HEK293 (cell line): Measurements from ENCODE around the gene ST7L.

Experiments
- CTCF ChIA-PET: fragments of 350-600 bp; formaldehyde crosslinking; extraction: SDS; loops from one replicate; lab custom pipeline; 2021; ENCODE audit warnings: antibody characterized with exemption; lab: Yijun Ruan, JAX
- POLR2A ChIA-PET: fragments of 300-600 bp; formaldehyde crosslinking; extraction: SDS; loops from one replicate; lab custom pipeline; 2020; ENCODE audit warnings: antibody characterized with exemption, inconsistent platforms; lab: Yijun Ruan, JAX
- H3K27ac ChIP-seq: fragments of 200-500 bp; sonication (Bioruptor generic); 2 replicates; pipeline ENCODE4 v1.5.1; 2014; ENCODE audit warnings: low read depth, low read length, control low read depth, inconsistent platforms; ENCODE audit errors: extremely low read depth
- H3K36me3 ChIP-seq, 2 experiments: fragments of 200-500 bp in 1 of 2; sonication (Bioruptor generic) in 1 of 2; 1 replicate in 1 of 2; 2 replicates in 1 of 2; pipeline ENCODE4 v1.5.1; 2014 to 2017; ENCODE audit warnings: inconsistent platforms in 2 of 2, low read length in 2 of 2; ENCODE audit not compliant: control insufficient read depth in 2 of 2, insufficient read depth in 1 of 2
- H3K4me1 ChIP-seq: fragments of 200-500 bp; sonication (Bioruptor generic); 2 replicates; pipeline ENCODE4 v1.5.1; 2014; ENCODE audit warnings: mild to moderate bottlenecking, low read length, inconsistent platforms; ENCODE audit not compliant: control insufficient read depth, insufficient read depth
- H3K4me3 ChIP-seq: 2 replicates; pipeline ENCODE4 v1.5.1; 2011; ENCODE audit warnings: low read depth, mild to moderate bottlenecking, control low read depth, low read length, moderate library complexity
- H3K9me3 ChIP-seq: fragments of 200-500 bp; sonication (Bioruptor generic); 2 replicates; pipeline ENCODE4 v1.5.1; 2014; ENCODE audit warnings: low read depth, low read length, inconsistent platforms; ENCODE audit not compliant: control insufficient read depth, insufficient read depth
- GFI1B ChIP-seq: fragments of 450-650 bp; formaldehyde crosslinking; IDR thresholded peaks from 2 replicates; pipeline ENCODE4 v1.5.1; 2016; ENCODE audit warnings: missing biosample characterization, missing genetic modification characterization
- KLF9 ChIP-seq: fragments of 450-650 bp; formaldehyde crosslinking; IDR thresholded peaks from 2 replicates; pipeline ENCODE4 v1.5.1; 2016; ENCODE audit warnings: missing biosample characterization, missing genetic modification characterization, low read depth
- ZBTB48 ChIP-seq: fragments of 450-650 bp; formaldehyde crosslinking; IDR thresholded peaks from 2 replicates; pipeline ENCODE4 v1.5.1; 2016; ENCODE audit warnings: missing biosample characterization, missing genetic modification characterization
- ZBTB7A ChIP-seq: fragments of 450-650 bp; formaldehyde crosslinking; IDR thresholded peaks from 2 replicates; pipeline ENCODE4 v1.5.1; 2016; ENCODE audit warnings: low read depth, missing biosample characterization, missing genetic modification characterization
- ZBTB8A ChIP-seq: fragments of 450-650 bp; formaldehyde crosslinking; IDR thresholded peaks from 2 replicates; pipeline ENCODE4 v1.5.1; 2016; ENCODE audit warnings: missing biosample characterization, missing genetic modification characterization
- ZFP3 ChIP-seq: fragments of 450-650 bp; formaldehyde crosslinking; IDR thresholded peaks from 2 replicates; pipeline ENCODE4 v1.5.1; 2016; ENCODE audit warnings: low read depth, missing biosample characterization, missing genetic modification characterization
- ZNF121 ChIP-seq: fragments of 450-650 bp; formaldehyde crosslinking; IDR thresholded peaks from 2 replicates; pipeline ENCODE4 v1.5.1; 2016; ENCODE audit warnings: missing biosample characterization, missing genetic modification characterization
- ZNF140 ChIP-seq: fragments of 450-650 bp; formaldehyde crosslinking; IDR thresholded peaks from 2 replicates; pipeline ENCODE4 v1.5.1; 2016; ENCODE audit warnings: missing biosample characterization, missing genetic modification characterization
- ZNF19 ChIP-seq: fragments of 450-650 bp; formaldehyde crosslinking; IDR thresholded peaks from 2 replicates; pipeline ENCODE4; 2016; ENCODE audit warnings: missing biosample characterization, missing genetic modification characterization, low read depth
- ZNF24 ChIP-seq: fragments of 450-650 bp; formaldehyde crosslinking; IDR thresholded peaks from 2 replicates; pipeline ENCODE4 v1.5.1; 2016; ENCODE audit warnings: missing biosample characterization, missing genetic modification characterization
- ZNF266 ChIP-seq: fragments of 450-650 bp; formaldehyde crosslinking; IDR thresholded peaks from 2 replicates; pipeline ENCODE4 v1.5.1; 2016; ENCODE audit warnings: missing biosample characterization, missing genetic modification characterization, low read depth
- ZNF311 ChIP-seq: fragments of 450-650 bp; formaldehyde crosslinking; IDR thresholded peaks from 2 replicates; pipeline ENCODE4 v1.5.1; 2017; ENCODE audit warnings: missing biosample characterization, missing genetic modification characterization, borderline replicate concordance
- ZNF394 ChIP-seq: fragments of 450-650 bp; formaldehyde crosslinking; IDR thresholded peaks from 2 replicates; pipeline ENCODE4 v1.5.1; 2016; ENCODE audit warnings: missing biosample characterization, missing genetic modification characterization, mild to moderate bottlenecking, moderate library complexity, borderline replicate concordance
- ZNF423 ChIP-seq: fragments of 450-650 bp; formaldehyde crosslinking; IDR thresholded peaks from 2 replicates; pipeline ENCODE4 v1.5.1; 2016; ENCODE audit warnings: missing biosample characterization, missing genetic modification characterization
- ZNF571 ChIP-seq: fragments of 450-650 bp; formaldehyde crosslinking; IDR thresholded peaks from 2 replicates; pipeline ENCODE4 v1.5.0; 2017; ENCODE audit warnings: missing biosample characterization, missing genetic modification characterization
- ZNF600 ChIP-seq: fragments of 450-650 bp; formaldehyde crosslinking; IDR thresholded peaks from 2 replicates; pipeline ENCODE4 v1.5.1; 2016; ENCODE audit warnings: missing biosample characterization, missing genetic modification characterization
- ZNF626 ChIP-seq: fragments of 450-650 bp; sonication (Bioruptor Pico); formaldehyde crosslinking; IDR thresholded peaks from 2 replicates; pipeline ENCODE4 v1.5.1; 2018; ENCODE audit warnings: missing biosample characterization, missing genetic modification characterization, inconsistent platforms
- ZNF654 ChIP-seq: fragments of 450-650 bp; formaldehyde crosslinking; IDR thresholded peaks from 2 replicates; pipeline ENCODE4 v1.5.1; 2016; ENCODE audit warnings: low read depth, missing biosample characterization, missing genetic modification characterization
- ZNF658 ChIP-seq: fragments of 450-650 bp; formaldehyde crosslinking; IDR thresholded peaks from 2 replicates; pipeline ENCODE4; 2016; ENCODE audit warnings: missing biosample characterization, missing genetic modification characterization
- ZSCAN16 ChIP-seq: fragments of 450-650 bp; formaldehyde crosslinking; IDR thresholded peaks from 2 replicates; pipeline ENCODE4 v1.5.1; 2016; ENCODE audit warnings: missing biosample characterization, missing genetic modification characterization
- TF ChIP-seq, protein P1 (sequence below): fragments of 450-650 bp; formaldehyde crosslinking; IDR thresholded peaks from 2 replicates; pipeline ENCODE4 v1.5.1; 2016; ENCODE audit warnings: missing biosample characterization, missing genetic modification characterization
- TF ChIP-seq, protein P2 (sequence below): fragments of 450-650 bp; formaldehyde crosslinking; IDR thresholded peaks from 2 replicates; pipeline ENCODE4 v1.5.1; 2017; ENCODE audit warnings: missing biosample characterization, missing genetic modification characterization
- TF ChIP-seq, protein P3 (sequence below): fragments of 450-650 bp; formaldehyde crosslinking; IDR thresholded peaks from 2 replicates; pipeline ENCODE4 v1.5.1; 2017; ENCODE audit warnings: missing biosample characterization, missing genetic modification characterization
- TF ChIP-seq, protein P4 (sequence below): fragments of 450-650 bp; formaldehyde crosslinking; optimal IDR thresholded peaks from 2 replicates; pipeline ENCODE3; 2016; ENCODE audit warnings: missing biosample characterization, mild to moderate bottlenecking, missing genetic modification characterization
- TF ChIP-seq, protein P5 (sequence below): fragments of 450-650 bp; formaldehyde crosslinking; IDR thresholded peaks from 2 replicates; pipeline ENCODE4 v1.5.0; 2017; ENCODE audit warnings: missing biosample characterization, missing genetic modification characterization, borderline replicate concordance

Gene ST7L

DNA sequence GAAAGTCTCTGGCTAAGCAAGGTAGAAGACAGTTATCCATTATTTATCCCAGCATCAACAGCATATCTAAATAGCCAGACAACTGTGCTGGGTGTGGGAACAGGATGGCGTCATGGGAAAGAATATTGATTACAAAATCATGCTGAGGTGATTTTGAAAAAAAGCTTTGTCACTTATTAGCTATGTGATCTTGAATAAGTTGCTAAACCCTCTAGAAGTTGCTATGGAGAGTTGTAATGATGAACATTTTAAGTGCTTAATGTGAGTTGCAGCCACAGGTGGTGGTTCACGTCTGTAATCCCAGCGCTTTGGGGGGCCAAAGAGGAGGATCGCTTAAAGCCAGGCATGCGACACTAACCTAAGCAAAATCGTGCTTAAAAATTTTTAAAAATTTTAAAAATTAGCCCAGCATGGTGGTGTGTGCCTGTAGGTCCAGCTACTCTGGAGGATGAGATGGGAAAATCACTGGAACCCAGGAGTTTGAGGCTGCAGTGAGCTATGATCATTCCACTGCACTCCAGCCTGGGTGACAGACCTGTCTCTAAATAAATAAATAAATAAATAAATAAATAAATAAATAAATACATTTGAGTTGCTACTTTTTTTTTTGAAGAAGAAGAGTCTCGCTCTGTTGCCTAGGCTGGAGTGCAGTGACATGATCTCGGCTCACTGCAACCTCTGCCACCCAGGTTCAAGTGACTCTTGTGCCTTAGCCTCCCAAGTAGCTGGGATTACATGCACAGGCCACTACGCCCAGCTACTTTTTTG lies 76.6 kb downstream of the ST7L start (continued):
- TF ChIP-seq, protein P1, sequence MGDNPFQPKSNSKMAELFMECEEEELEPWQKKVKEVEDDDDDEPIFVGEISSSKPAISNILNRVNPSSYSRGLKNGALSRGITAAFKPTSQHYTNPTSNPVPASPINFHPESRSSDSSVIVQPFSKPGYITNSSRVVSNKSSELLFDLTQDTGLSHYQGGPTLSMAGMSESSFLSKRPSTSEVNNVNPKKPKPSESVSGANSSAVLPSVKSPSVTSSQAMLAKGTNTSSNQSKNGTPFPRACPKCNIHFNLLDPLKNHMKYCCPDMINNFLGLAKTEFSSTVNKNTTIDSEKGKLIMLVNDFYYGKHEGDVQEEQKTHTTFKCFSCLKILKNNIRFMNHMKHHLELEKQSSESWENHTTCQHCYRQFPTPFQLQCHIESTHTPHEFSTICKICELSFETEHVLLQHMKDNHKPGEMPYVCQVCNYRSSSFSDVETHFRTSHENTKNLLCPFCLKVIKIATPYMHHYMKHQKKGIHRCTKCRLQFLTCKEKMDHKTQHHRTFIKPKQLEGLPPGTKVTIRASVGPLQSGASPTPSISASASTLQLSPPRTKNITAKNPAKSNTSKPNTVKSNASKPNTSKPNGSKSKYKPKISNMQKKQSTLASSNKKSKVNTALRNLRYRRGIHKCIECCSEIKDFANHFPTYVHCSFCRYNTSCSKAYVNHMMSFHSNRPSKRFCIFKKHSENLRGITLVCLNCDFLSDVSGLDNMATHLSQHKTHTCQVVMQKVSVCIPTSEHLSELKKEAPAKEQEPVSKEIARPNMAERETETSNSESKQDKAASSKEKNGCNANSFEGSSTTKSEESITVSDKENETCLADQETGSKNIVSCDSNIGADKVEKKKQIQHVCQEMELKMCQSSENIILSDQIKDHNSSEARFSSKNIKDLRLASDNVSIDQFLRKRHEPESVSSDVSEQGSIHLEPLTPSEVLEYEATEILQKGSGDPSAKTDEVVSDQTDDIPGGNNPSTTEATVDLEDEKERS (tag by site-specific recombination): no peak
- peak; percentile 50; the same call in 1 of the 2 replicates for TF ChIP-seq ZNF394 (tag by site-specific recombination)
- TF ChIP-seq GFI1B (tag by site-specific recombination): no peak
- TF ChIP-seq ZBTB8A: 0 out of 2 replicates have a peak, but pooled peaks have one; percentile 16
- TF ChIP-seq, protein P2, sequence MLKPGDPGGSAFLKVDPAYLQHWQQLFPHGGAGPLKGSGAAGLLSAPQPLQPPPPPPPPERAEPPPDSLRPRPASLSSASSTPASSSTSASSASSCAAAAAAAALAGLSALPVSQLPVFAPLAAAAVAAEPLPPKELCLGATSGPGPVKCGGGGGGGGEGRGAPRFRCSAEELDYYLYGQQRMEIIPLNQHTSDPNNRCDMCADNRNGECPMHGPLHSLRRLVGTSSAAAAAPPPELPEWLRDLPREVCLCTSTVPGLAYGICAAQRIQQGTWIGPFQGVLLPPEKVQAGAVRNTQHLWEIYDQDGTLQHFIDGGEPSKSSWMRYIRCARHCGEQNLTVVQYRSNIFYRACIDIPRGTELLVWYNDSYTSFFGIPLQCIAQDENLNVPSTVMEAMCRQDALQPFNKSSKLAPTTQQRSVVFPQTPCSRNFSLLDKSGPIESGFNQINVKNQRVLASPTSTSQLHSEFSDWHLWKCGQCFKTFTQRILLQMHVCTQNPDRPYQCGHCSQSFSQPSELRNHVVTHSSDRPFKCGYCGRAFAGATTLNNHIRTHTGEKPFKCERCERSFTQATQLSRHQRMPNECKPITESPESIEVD: no peak
- TF ChIP-seq ZNF121: no peak
- no peak for TF ChIP-seq ZSCAN16
- 0 out of 2 replicates have a peak, but pooled peaks have one; percentile 8 for TF ChIP-seq ZNF654
- no peak for TF ChIP-seq ZBTB48 (tag by site-specific recombination)
- TF ChIP-seq ZFP3 (tag by site-specific recombination): no peak
- TF ChIP-seq, protein P3, sequence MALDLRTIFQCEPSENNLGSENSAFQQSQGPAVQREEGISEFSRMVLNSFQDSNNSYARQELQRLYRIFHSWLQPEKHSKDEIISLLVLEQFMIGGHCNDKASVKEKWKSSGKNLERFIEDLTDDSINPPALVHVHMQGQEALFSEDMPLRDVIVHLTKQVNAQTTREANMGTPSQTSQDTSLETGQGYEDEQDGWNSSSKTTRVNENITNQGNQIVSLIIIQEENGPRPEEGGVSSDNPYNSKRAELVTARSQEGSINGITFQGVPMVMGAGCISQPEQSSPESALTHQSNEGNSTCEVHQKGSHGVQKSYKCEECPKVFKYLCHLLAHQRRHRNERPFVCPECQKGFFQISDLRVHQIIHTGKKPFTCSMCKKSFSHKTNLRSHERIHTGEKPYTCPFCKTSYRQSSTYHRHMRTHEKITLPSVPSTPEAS (tag by site-specific recombination): no peak
- TF ChIP-seq, all 188 proteins: peak for 7

DNA sequence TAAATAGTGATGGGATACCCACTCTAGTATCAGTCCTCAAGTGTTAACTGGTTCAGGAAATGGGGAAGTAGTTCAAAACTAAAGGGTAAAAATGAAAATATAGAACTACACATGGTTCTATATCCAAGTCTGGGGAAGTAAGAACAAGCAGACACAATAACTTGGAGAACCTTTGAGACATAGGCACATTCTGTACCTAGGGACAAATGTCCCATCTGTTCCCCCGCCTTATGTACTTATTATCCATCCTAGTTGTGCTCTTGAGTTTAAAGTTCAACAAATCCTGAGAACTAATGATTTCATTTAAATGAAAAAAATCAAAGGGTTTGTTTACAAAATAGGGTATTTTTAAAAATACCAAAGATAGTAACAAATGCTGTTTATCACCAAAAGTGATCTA lies 77.6 kb downstream of the ST7L start:
- Histone ChIP-seq H3K36me3 (peaks cover 6 to 25% of the 10 kb centered on the region in 2 experiments; a peak in 2 of 3 replicates), H3K9me3 (no peaks in the 10 kb centered on the region), H3K4me1 (0 out of 2 replicates have a peak, but pooled peaks cover 3% of the 10 kb centered on the region), H3K4me3 (no peak overlapping the region), H3K27ac (no peak overlapping the region)
- ChIA-PET POLR2A (interaction anchor here (0.6 kb wide), 1 partner anchor 96 kb away, joined by 3 read pairs; no protein-coding TSS in a partner anchor), CTCF (no interaction called here)
- TF ChIP-seq, protein P4, sequence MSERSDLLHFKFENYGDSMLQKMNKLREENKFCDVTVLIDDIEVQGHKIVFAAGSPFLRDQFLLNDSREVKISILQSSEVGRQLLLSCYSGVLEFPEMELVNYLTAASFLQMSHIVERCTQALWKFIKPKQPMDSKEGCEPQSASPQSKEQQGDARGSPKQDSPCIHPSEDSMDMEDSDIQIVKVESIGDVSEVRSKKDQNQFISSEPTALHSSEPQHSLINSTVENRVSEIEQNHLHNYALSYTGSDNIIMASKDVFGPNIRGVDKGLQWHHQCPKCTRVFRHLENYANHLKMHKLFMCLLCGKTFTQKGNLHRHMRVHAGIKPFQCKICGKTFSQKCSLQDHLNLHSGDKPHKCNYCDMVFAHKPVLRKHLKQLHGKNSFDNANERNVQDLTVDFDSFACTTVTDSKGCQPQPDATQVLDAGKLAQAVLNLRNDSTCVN (tag by site-specific recombination): no peak
- TF ChIP-seq ZNF266 (tag by site-specific recombination): no peak
- no peak for TF ChIP-seq ZNF121
- no peak for TF ChIP-seq ZNF658 (tag by site-specific recombination)
- no peak for TF ChIP-seq ZBTB7A
- no peak for TF ChIP-seq ZNF24 (tag by site-specific recombination)
- no peak for TF ChIP-seq ZNF571
- no peak for TF ChIP-seq ZNF140 (tag by site-specific recombination)
- TF ChIP-seq ZNF600 (tag by site-specific recombination): no peak
- TF ChIP-seq KLF9 (tag by site-specific recombination): no peak
- TF ChIP-seq ZNF311 (tag by site-specific recombination): no peak
- TF ChIP-seq ZNF626 (tag by site-specific recombination): no peak
- TF ChIP-seq ZNF423 (tag by site-specific recombination): no peak
- TF ChIP-seq, protein P5, sequence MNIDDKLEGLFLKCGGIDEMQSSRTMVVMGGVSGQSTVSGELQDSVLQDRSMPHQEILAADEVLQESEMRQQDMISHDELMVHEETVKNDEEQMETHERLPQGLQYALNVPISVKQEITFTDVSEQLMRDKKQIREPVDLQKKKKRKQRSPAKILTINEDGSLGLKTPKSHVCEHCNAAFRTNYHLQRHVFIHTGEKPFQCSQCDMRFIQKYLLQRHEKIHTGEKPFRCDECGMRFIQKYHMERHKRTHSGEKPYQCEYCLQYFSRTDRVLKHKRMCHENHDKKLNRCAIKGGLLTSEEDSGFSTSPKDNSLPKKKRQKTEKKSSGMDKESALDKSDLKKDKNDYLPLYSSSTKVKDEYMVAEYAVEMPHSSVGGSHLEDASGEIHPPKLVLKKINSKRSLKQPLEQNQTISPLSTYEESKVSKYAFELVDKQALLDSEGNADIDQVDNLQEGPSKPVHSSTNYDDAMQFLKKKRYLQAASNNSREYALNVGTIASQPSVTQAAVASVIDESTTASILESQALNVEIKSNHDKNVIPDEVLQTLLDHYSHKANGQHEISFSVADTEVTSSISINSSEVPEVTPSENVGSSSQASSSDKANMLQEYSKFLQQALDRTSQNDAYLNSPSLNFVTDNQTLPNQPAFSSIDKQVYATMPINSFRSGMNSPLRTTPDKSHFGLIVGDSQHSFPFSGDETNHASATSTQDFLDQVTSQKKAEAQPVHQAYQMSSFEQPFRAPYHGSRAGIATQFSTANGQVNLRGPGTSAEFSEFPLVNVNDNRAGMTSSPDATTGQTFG (tag by site-specific recombination): no peak
- TF ChIP-seq ZNF19 (tag by site-specific recombination): no peak
